Endothelial cell (in vitro differentiated cells): ENCODE results near the gene TMEM187. TPM values are rescaled to one million over a fixed set of nuclear protein-coding genes. Genes with fewer than 3 reads are reported as not detected.

Experiments
- DNase-seq: peaks from one replicate; pipeline ENCODE4 v3.0.0; 2021; ENCODE audit warnings: low spot score
- H3K27ac Mint-ChIP-seq: one replicate; pipeline ENCODE4 v1.8.0; 2021; ENCODE audit warnings: mixed read lengths, inconsistent platforms; ENCODE audit not compliant: unreplicated experiment
- H3K27me3 Mint-ChIP-seq: one replicate; pipeline ENCODE4 v1.8.0; 2021; ENCODE audit warnings: mild to moderate bottlenecking, moderate library complexity, mixed read lengths, inconsistent platforms; ENCODE audit not compliant: unreplicated experiment
- H3K36me3 Mint-ChIP-seq: one replicate; pipeline ENCODE4 v1.8.0; 2021; ENCODE audit warnings: mild to moderate bottlenecking, low read depth, mixed read lengths, inconsistent platforms; ENCODE audit not compliant: unreplicated experiment
- H3K4me1 Mint-ChIP-seq: one replicate; pipeline ENCODE4 v1.8.0; 2021; ENCODE audit warnings: mild to moderate bottlenecking, mixed read lengths, inconsistent platforms; ENCODE audit not compliant: unreplicated experiment
- H3K4me3 Mint-ChIP-seq: one replicate; pipeline ENCODE4 v1.8.0; 2021; ENCODE audit warnings: mild to moderate bottlenecking, mixed read lengths, inconsistent platforms; ENCODE audit not compliant: unreplicated experiment
- H3K9me3 Mint-ChIP-seq: one replicate; pipeline ENCODE4 v1.8.0; 2021; ENCODE audit warnings: mixed read lengths, inconsistent platforms; ENCODE audit not compliant: unreplicated experiment
- total RNA-seq: library from RNA; stranded (reverse); fragmentation: NEBNext Ultra II Directional; extraction: Animal tissue kit (Norgen Biotek cat#: 25700); gene quantifications from one replicate; pipeline ENCODE4 v1.2.1, GENCODE V29; 2021; ENCODE audit not compliant: unreplicated experiment
- TF ChIP-seq, protein P1 (sequence below): fragments of 200-600 bp; sonication (generic); IDR thresholded peaks from one replicate; pipeline ENCODE4 v1.5.0; 2021; ENCODE audit warnings: antibody characterized with exemption; ENCODE audit not compliant: unreplicated experiment

The TMEM187 gene
- total RNA-seq, 1 donor from 2014 or later = 12.0 TPM

DNA sequence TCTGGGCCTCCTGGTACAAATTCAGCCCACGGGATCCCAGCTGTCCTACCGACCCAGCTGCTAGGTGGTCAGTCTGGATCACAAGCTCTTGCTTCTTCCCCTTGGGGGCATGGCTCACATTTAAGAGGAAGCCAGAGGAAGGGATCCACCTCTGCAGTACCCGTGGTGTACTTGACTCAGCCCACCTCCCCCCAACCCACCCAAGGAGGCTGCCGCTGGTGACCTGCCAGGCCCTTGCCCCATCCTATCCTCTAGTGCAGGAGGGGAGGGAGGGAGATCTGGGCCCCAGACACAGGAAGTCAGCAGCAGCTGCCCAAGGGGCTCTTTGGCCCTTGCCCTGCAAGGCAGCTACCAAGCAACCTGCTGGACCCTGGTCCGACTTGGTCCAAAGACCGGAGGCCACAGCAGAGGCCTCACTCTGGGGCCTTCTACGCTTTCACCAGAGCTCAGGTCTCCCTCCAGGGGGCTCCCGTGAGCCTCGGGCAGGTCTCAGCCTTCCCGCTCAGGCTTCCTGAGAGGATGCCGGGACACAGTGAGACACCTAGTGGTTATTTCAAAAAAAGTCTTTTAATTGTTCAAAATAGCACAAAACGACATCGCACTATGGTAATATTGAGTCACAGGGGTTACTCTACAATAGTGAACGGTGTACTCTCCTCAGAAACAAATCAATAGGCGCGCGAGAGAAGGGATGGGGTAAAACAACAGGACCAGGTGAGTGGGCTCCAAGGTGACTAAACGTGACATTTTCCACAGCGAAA is 25.4 kb upstream of the TMEM187 start:
- Mint-ChIP-seq H3K36me3 (peaks cover 7% of the 10 kb centered on the region), H3K4me1 (peaks cover 11% of the 10 kb centered on the region), H3K4me3 (peak overlapping the region; percentile 48), H3K27me3 (peaks cover 5% of the 10 kb centered on the region), H3K9me3 (no peaks in the 10 kb centered on the region), H3K27ac (peak overlapping the region; percentile 90)
- DNase-seq = peak; percentile 81
- TF ChIP-seq, protein P1, sequence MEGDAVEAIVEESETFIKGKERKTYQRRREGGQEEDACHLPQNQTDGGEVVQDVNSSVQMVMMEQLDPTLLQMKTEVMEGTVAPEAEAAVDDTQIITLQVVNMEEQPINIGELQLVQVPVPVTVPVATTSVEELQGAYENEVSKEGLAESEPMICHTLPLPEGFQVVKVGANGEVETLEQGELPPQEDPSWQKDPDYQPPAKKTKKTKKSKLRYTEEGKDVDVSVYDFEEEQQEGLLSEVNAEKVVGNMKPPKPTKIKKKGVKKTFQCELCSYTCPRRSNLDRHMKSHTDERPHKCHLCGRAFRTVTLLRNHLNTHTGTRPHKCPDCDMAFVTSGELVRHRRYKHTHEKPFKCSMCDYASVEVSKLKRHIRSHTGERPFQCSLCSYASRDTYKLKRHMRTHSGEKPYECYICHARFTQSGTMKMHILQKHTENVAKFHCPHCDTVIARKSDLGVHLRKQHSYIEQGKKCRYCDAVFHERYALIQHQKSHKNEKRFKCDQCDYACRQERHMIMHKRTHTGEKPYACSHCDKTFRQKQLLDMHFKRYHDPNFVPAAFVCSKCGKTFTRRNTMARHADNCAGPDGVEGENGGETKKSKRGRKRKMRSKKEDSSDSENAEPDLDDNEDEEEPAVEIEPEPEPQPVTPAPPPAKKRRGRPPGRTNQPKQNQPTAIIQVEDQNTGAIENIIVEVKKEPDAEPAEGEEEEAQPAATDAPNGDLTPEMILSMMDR = peak; percentile 66

DNA sequence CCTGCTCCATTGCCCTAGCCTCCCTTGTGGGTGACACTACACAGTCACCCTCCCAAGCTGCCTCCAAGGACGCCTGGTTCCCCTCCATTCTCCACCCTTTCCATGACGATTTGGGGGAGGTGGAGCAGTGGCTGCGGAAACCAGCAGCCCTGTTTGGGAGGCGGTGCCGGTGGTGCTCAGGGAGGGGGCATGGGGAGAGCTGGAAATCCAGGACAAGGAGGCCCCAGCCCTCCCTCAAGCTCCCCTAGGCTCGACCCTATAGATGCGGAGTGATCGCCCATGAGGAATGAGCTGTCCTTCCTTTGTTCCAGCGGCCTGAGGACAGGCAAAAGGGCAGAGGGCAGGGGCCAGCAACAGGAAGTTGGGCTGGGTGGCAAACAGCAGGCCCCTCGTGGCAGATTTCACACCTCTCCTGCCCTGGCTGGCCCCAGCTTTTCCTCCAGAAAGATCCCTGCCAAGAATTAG is 24.5 kb upstream of the TMEM187 start:
- Mint-ChIP-seq H3K27me3 (peaks cover 5% of the 10 kb centered on the region), H3K27ac (peak overlapping the region; percentile 90), H3K36me3 (peaks cover 7% of the 10 kb centered on the region), H3K4me3 (peak overlapping the region; percentile 28), H3K9me3 (no peaks in the 10 kb centered on the region), H3K4me1 (peaks cover 11% of the 10 kb centered on the region)
- no peak for DNase-seq
- TF ChIP-seq, protein P1 = no peak

DNA sequence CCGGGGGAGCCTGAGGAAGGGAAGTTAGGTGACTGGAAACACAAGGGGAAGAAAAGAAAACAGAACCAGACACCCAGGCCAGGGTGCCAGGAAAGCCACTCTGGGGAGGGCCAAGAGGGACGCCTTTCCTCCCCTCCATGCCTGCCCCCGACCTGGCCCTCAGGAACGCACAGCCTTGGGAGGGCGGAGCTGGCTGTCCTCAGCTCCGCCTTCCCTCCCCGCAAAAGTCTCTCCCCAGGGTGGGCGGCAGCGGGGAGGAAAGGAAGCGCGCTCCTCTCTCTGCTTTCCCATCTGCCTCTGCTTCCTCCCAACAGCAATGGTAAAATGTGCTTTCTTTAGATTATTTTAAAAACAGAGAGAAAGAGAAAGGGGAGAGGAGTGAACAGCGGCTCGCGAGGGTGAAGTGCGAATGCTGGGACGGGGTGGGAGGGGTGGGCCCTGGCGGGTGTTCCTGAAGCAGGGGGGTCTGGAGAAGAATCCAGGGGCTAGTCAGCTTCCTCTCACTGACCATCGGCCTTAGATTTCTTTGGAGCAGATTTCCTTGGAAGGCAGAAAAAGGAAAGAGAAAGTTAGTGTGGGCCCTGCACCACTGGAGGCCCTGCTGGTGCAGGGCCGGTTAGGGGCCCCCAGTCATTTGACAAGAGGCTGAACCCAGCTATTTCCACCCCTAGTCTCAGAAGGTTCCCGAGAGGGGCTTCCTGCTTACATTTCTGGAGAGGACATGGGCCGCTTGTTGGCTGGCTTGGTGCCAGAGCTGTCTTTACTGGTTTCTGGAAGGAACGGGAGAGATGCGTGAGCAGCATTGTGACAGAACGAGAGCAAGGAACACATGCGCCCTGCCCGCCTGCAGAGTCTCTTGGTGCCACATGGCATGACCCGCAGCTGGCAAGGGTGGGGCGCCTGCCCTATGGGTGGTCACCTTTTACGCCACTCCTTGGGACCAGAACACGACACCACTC is 23.4 kb upstream of the TMEM187 start:
- peak overlapping the region; percentile 47 for H3K4me3 Mint-ChIP-seq
- peaks cover 7% of the 10 kb centered on the region for H3K36me3 Mint-ChIP-seq
- peak overlapping the region; percentile 90 for H3K27ac Mint-ChIP-seq
- TF ChIP-seq, protein P1 = no peak
- peaks cover 5% of the 10 kb centered on the region for H3K27me3 Mint-ChIP-seq
- H3K4me1 Mint-ChIP-seq = peaks cover 11% of the 10 kb centered on the region
- peak; percentile 16 for DNase-seq
- H3K9me3 Mint-ChIP-seq = no peaks in the 10 kb centered on the region

DNA sequence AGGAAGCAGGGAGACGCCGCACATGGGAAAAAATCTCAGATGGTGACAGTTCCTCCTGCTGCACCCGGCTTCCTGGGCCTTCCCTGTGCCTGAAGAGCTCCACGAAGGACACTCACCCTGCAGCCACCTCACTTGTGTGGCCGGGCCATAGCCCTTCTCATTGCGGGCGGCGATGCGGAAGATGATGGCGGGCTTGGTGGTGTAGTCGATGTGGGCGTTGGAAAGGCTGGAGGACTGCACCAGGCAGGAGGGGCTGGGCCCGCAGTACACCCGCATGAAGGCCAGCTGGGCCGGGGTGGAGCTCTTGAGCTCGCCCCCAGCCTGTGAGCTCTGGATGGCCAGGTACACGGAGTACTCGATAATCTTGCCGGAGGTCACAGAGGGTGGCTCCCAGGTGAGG is 22.4 kb upstream of the TMEM187 start:
- H3K4me1 Mint-ChIP-seq = peaks cover 11% of the 10 kb centered on the region
- DNase-seq = no peak
- H3K4me3 Mint-ChIP-seq = no peak overlapping the region
- TF ChIP-seq, protein P1 = no peak
- H3K9me3 Mint-ChIP-seq = no peaks in the 10 kb centered on the region
- H3K27ac Mint-ChIP-seq = no peak overlapping the region
- peaks cover 5% of the 10 kb centered on the region for H3K27me3 Mint-ChIP-seq
- H3K36me3 Mint-ChIP-seq = peaks cover 7% of the 10 kb centered on the region
